Esophagus (tissue), 2 donors: ENCODE data around the gene CLIP1. TPM values are rescaled to one million over a fixed set of nuclear protein-coding genes. Genes with fewer than 3 reads are reported as not detected.
"Not testable (repeated sequence)": the region's sequence is repeated elsewhere in the genome, so short reads cannot be mapped to it uniquely, and the experiment has no call there.

Experiments used
- H3K27ac ChIP-seq, 2 donors: one replicate each; pipeline ENCODE4 v1.5.1; 2013; ENCODE audit warnings: low read depth in 2 of 2, mild to moderate bottlenecking in 2 of 2, inconsistent platforms in 1 of 2, low read length in 1 of 2, moderate library complexity in 1 of 2
- H3K27me3 ChIP-seq, 2 donors: one replicate each; pipeline ENCODE4 v1.6.1; 2013; ENCODE audit warnings: low read length in 2 of 2, control low read depth in 1 of 2, mild to moderate bottlenecking in 1 of 2; ENCODE audit not compliant: insufficient read depth in 2 of 2, control insufficient read depth in 1 of 2
- H3K36me3 ChIP-seq, 2 donors: one replicate each; pipeline ENCODE4 v1.6.1; 2013; ENCODE audit warnings: low read length in 1 of 2; ENCODE audit not compliant: control insufficient read depth in 2 of 2, insufficient read depth in 2 of 2
- H3K4me1 ChIP-seq, 2 donors: one replicate each; pipeline ENCODE4 v1.6.1; 2013; ENCODE audit warnings: low read length in 1 of 2; ENCODE audit not compliant: control insufficient read depth in 2 of 2, insufficient read depth in 2 of 2
- H3K4me3 ChIP-seq, 2 donors: one replicate each; pipeline ENCODE4 v1.5.1; 2013; ENCODE audit warnings: low read length in 2 of 2, mild to moderate bottlenecking in 2 of 2, low read depth in 1 of 2, moderate library complexity in 1 of 2
- H3K9me3 ChIP-seq, 2 donors: one replicate each; pipeline ENCODE4 v1.6.1; 2013; ENCODE audit warnings: mild to moderate bottlenecking in 2 of 2, low read depth in 1 of 2, low read length in 1 of 2, moderate library complexity in 1 of 2; ENCODE audit not compliant: control insufficient read depth in 2 of 2, insufficient read depth in 1 of 2
- WGBS, 2 donors: extraction: QIAGEN DNeasy Blood & Tissue Kit; methylation state at CpG; one replicate each; pipeline ENCODE4 v1.1.7; 2013; 5-methylcytosine and 5-hydroxymethylcytosine counted together
- polyA plus RNA-seq, 2 donors: library from polyadenylated mRNA; stranded (reverse); fragments of 200-250 nt; gene quantifications; one replicate each; pipeline ENCODE4 v1.2.3, GENCODE V29; 2013
- donor health status: healthy with polysubstance abuse.
- donor health status: Bipolar disorder and iron deficiency.

The CLIP1 gene
- polyA plus RNA-seq, 2 donors = 50.0 to 52.3 TPM

DNA sequence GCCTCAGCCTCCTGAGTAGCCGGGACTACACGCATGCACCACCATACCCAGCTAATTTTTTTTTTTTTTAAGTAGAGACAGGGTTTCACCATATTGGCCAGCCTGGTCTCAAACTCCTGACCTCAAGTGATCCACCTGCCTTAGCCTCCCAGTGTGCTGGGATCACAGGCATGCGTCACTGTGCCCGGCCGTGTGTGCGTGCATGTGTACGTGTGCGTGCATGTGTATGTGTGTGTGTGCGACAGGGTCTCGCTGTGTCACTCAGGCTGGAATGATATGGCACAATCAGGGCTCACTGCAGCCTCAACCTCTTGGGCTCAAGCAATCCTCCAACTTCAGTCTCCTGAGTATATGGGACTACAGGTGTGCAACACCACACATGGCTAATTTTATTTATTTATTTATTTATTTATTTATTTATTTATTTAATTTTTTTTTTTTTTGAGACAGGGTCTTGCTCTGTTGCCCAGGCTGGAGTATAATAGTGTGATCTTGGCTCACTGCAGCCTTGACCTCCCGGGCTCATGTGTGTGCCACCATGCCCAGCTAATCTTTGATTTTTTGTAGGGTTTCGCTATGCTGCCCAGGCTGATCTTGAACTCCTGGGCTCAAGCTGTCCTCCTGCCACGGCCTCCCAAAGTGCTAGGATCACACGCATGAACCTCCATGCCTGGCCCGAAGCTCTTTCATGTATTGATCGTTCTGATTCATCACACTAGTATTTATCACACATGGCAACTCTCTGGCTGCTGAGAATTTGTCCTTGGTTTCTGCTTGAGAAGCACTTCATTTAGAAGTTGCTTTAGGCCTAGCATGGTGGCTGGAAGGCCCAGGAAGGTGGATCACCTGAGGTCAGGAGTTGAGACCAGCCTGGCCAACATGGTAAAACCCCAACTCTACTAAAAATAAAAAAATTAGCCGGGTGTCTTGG is 35.9 kb upstream of the CLIP1 start:
- Histone ChIP-seq H3K9me3 (no peaks in the 10 kb centered on the region), H3K4me1 (peaks cover 0 to 5% of the 10 kb centered on the region in 2 donors), H3K27me3 (no peaks in the 10 kb centered on the region), H3K27ac (no peak overlapping the region), H3K36me3 (no peaks in the 10 kb centered on the region), H3K4me3 (no peak overlapping the region)
- 95 to 96% methylated on average over 17 of the region's 17 CpGs for WGBS, 2 donors

GRCh38 chr12:122457627-122458026 is 35.2 kb upstream of the CLIP1 start:
- H3K36me3 ChIP-seq = no peaks in the 10 kb centered on the region
- peaks cover 0 to 5% of the 10 kb centered on the region in 2 donors for H3K4me1 ChIP-seq
- no peaks in the 10 kb centered on the region for H3K9me3 ChIP-seq
- H3K27ac ChIP-seq = no peak overlapping the region
- no peak overlapping the region for H3K4me3 ChIP-seq
- no peaks in the 10 kb centered on the region for H3K27me3 ChIP-seq
- WGBS, 2 donors = 59 to 75% methylated on average over 2 of the region's 2 CpGs

DNA sequence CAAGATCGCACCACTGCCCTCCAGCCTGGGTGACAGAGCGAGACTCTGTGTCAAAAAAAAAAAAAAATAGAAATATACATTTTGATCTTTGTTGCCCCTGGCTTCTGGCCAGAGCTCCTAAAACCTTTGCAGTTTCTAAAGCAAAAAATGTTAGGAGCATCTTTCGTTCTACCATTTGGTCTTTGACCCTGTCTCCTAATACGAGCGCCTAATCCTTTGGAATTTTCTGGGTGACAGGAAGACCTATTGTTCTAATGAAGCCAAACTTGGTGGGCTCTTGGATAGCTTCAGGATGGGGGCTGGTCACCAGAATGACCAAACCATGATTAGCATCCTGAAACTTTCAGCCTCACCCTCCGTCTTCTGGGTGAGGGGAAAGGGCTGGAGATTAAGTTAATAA is 32.3 kb upstream of the CLIP1 start:
- WGBS, 2 donors = 69% methylated on average over 6 of the region's 6 CpGs
- Histone ChIP-seq H3K4me1 (peaks cover 0 to 5% of the 10 kb centered on the region in 2 donors), H3K27ac (no peak overlapping the region), H3K36me3 (no peaks in the 10 kb centered on the region), H3K27me3 (no peaks in the 10 kb centered on the region), H3K4me3 (no peak overlapping the region), H3K9me3 (no peaks in the 10 kb centered on the region)

DNA sequence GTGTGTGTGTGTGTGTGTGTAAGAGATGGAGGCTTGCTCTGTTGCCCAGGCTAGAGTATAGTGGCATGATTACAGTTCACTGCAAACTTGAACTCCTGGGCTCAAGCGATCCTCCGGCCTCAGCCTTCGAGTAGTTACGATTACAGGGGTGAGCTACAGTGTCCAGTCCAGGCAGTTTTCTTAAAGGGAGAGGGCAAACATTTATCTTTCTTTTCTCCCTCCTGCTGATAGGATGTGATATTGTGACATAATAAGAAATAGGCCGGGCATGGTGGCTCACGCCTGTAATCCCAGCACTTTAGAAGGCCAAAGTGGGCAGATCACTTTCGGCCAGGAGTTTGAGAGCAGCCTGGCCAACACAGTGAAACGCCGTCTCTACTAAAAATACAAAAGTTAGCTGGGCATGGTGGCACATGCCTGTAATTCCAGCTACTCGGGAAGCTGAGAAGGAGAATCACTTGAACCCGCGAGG is 31.8 kb upstream of the CLIP1 start:
- Histone ChIP-seq H3K36me3 (no peaks in the 10 kb centered on the region), H3K9me3 (no peaks in the 10 kb centered on the region), H3K27ac (peak overlapping the region in 1 of 2 donors; percentile 58), H3K4me1 (peaks cover 0 to 5% of the 10 kb centered on the region in 2 donors), H3K4me3 (no peak overlapping the region), H3K27me3 (no peaks in the 10 kb centered on the region)
- 70 to 78% methylated on average over 12 of the region's 12 CpGs for WGBS, 2 donors

- H3K4me1 ChIP-seq = peaks cover 0 to 5% of the 10 kb centered on the region in 2 donors
- peak overlapping the region; percentile 40 to 61 for H3K27ac ChIP-seq
- no peaks in the 10 kb centered on the region for H3K36me3 ChIP-seq
- no peak overlapping the region for H3K4me3 ChIP-seq
- 68% methylated on average over 11 of the region's 11 CpGs for WGBS, 2 donors
- H3K27me3 ChIP-seq = no peaks in the 10 kb centered on the region
- no peaks in the 10 kb centered on the region for H3K9me3 ChIP-seq
Observed at GRCh38 chr12:122452701-122453285, 30.3 kb upstream of the CLIP1 start.

DNA sequence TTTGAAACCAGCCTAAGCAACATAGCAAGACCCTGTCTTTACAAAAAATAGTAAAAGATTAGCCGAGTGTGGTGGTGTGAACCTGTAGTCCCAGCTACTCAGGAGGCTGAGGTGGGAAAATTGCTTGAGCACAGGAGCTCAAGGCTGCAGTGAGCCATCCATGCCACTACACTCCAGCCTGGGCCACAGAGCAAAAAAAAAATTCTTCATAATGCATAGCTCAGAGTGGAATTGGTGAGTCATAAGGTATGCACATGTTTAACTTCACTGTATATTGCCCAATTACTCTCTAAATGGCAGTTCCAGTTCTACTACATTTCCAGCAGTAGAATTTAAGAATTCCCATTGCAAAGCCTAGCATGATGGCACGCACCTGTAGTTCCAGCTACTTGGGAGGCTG is 26.8 kb upstream of the CLIP1 start:
- no peaks in the 10 kb centered on the region for H3K9me3 ChIP-seq
- H3K36me3 ChIP-seq = no peaks in the 10 kb centered on the region
- H3K4me1 ChIP-seq = peaks cover 0 to 3% of the 10 kb centered on the region in 2 donors
- H3K27ac ChIP-seq = peak overlapping the region; percentile 38 to 73
- H3K27me3 ChIP-seq = no peaks in the 10 kb centered on the region
- no peak overlapping the region for H3K4me3 ChIP-seq
- 73 to 86% methylated on average over 2 of the region's 2 CpGs for WGBS, 2 donors

GRCh38 chr12:122447825-122448224 is 25.4 kb upstream of the CLIP1 start:
- H3K36me3 ChIP-seq = not testable (repeated sequence)

DNA sequence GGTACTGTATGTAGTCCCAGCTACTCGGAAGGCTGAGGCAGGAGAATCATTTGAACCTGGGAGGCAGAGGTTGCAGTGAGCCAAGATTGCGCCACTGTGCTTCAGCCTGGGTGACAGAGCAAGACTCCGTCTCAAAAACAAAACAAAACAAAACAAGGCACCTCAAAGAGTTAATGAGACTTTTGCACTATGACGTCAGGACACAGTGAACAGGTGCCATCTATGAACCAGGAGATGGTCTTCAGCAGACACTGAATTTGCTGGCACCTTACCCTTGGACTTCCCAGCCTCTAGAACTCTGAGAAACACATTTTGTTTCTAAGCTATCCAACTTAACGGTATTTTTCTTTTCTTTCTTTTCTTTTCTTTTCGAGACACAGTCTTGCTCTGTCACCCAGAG is 23.9 kb upstream of the CLIP1 start:
- not testable (repeated sequence) for H3K27me3 ChIP-seq, H3K4me1 ChIP-seq, H3K9me3 ChIP-seq, H3K36me3 ChIP-seq, H3K4me3 ChIP-seq, H3K27ac ChIP-seq
- WGBS, 2 donors = 74 to 77% methylated on average over 6 of the region's 6 CpGs

More at GRCh38 chr12:122447825-122448224, 25.4 kb upstream of the CLIP1 start:
- H3K4me3 ChIP-seq, H3K27me3 ChIP-seq, H3K27ac ChIP-seq, H3K4me1 ChIP-seq, H3K9me3 ChIP-seq: not testable (repeated sequence)
- 90 to 92% methylated on average over 3 of the region's 3 CpGs for WGBS, 2 donors

- not testable (repeated sequence) for H3K4me1 ChIP-seq, H3K27me3 ChIP-seq, H3K9me3 ChIP-seq, H3K36me3 ChIP-seq, H3K4me3 ChIP-seq, H3K27ac ChIP-seq
- 83 to 84% methylated on average over 5 of the region's 5 CpGs for WGBS, 2 donors
Observed at GRCh38 chr12:122444071-122444470, 21.6 kb upstream of the CLIP1 start.
